ENCODE measurements around the gene TRIM27.

Gene TRIM27

GRCh38 chr6:28864326-28864923 is 59.4 kb downstream of the TRIM27 start:
- peak; percentile 52 for TF ChIP-seq CTCF (IDR thresholded peaks at IDR 0.05; ENCODE audit: low read depth, low read length, missing control alignments)
- H3K36me3 ChIP-seq (replicated peaks), result no peaks in the 10 kb centered on the region
- H3K4me3 ChIP-seq (ENCODE audit: low read depth, low read length), result peak overlapping the region; percentile 84
- peak overlapping the region; percentile 35 for H3K27ac ChIP-seq
- peak; percentile 45 for DNase-seq
- no peaks in the 10 kb centered on the region for H3K27me3 ChIP-seq (replicated peaks)
- in situ Hi-C loops (cut with HindIII; ENCODE audit: low pct_ligation_motif_present, low sequenced_read_pairs), result no loop called here

DNA sequence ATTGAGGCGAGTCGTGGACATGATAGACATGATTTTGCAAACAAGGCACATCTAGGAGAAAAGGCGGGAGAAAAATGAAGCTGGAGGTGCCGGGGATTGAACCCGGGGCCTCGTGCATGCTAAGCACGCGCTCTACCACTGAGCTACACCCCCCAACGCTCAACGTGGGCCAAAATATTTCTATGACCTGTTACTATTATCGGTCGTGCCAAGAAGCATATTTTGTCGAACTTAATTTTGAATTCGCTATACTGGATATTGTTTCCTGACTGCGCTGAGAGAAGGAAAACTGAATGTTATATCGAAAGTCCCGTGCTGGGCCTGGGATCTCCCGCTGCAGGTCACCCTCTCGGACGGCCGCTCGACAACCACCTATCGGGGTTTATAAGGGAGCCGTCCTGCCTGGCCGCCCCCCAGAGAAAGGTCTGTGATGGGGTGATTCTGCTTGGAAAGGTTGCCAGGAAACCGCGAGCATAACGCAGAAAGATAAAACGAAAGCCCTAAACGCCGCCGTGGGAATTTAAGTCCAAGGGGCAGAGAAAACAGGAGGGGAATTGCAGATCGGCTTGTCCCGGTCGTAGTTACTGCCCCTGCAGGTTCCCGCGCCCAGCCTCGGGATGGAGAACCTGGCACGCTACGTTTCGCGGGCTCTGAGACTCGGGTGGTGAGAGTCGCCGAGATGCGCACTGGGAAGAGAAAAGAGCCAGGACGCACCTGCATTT is 60.0 kb downstream of the TRIM27 start:
- H3K36me3 ChIP-seq (replicated peaks), result no peaks in the 10 kb centered on the region
- peak overlapping the region; percentile 35 for H3K27ac ChIP-seq
- no peaks in the 10 kb centered on the region for H3K27me3 ChIP-seq (replicated peaks)
- TF ChIP-seq CTCF (IDR thresholded peaks at IDR 0.05; ENCODE audit: low read depth, low read length, missing control alignments), result no peak
- H3K4me3 ChIP-seq (ENCODE audit: low read depth, low read length), result peak overlapping the region; percentile 84
- in situ Hi-C loops (cut with HindIII; ENCODE audit: low pct_ligation_motif_present, low sequenced_read_pairs), result no loop called here
- peak; percentile 85 for DNase-seq

DNA sequence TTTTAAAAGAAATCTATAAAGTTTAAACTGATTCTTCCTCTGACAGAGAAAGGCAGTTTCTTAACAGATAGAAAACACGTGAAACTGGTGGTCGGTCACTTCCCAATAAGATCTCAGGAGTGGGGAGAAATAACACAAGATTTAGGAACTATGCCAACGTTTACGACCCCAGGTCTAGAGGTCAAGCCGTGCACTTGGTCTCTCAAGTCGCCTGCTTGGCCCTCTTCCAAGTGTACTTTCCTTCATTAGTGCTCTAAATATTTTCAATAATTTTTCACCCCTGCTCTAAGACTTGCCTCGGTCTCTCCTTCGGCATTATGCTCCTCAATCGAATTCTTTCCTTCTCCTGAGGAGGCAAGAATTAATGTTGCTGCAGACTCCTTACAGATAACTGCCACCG is 61.7 kb downstream of the TRIM27 start:
- Histone ChIP-seq H3K36me3 (replicated peaks) (no peaks in the 10 kb centered on the region), H3K27me3 (replicated peaks) (no peaks in the 10 kb centered on the region), H3K4me3 (ENCODE audit: low read depth, low read length) (no peak overlapping the region), H3K27ac (no peak overlapping the region)
- no peak for DNase-seq
- in situ Hi-C loops (cut with HindIII; ENCODE audit: low pct_ligation_motif_present, low sequenced_read_pairs), result no loop called here
- no peak for TF ChIP-seq CTCF (IDR thresholded peaks at IDR 0.05; ENCODE audit: low read depth, low read length, missing control alignments)

- Histone ChIP-seq H3K27ac (no peak overlapping the region), H3K36me3 (replicated peaks) (no peaks in the 10 kb centered on the region), H3K4me3 (ENCODE audit: low read depth, low read length) (no peak overlapping the region), H3K27me3 (replicated peaks) (no peaks in the 10 kb centered on the region)
- TF ChIP-seq CTCF (IDR thresholded peaks at IDR 0.05; ENCODE audit: low read depth, low read length, missing control alignments), result no peak
- no peak for DNase-seq
- in situ Hi-C loops (cut with HindIII; ENCODE audit: low pct_ligation_motif_present, low sequenced_read_pairs), result no loop called here
Observed at GRCh38 chr6:28861339-28861738, 62.4 kb downstream of the TRIM27 start.

DNA sequence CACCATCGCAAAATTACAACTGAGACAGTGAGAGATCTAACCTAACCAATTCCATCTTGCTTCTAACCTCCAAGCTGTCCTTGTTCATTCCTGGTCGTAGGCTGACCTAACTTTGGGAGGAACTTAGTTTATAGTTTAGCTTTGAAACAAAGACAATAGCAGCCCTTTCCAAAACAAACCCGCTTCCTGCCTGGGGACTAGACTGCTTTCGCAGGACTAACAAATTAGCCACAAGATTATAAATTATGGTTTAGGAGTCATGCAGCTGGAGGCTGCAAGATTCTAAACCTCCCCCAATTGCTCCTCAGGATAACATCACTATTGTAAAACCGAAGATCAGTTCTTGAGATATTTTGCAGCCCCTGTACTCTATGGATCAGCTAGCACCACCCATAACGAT is 63.2 kb downstream of the TRIM27 start:
- no peak for DNase-seq
- H3K27ac ChIP-seq, result no peak overlapping the region
- no peak for TF ChIP-seq CTCF (IDR thresholded peaks at IDR 0.05; ENCODE audit: low read depth, low read length, missing control alignments)
- in situ Hi-C loops (cut with HindIII; ENCODE audit: low pct_ligation_motif_present, low sequenced_read_pairs), result no loop called here
- H3K4me3 ChIP-seq (ENCODE audit: low read depth, low read length), result no peak overlapping the region
- H3K27me3 ChIP-seq (replicated peaks), result no peaks in the 10 kb centered on the region
- H3K36me3 ChIP-seq (replicated peaks), result no peaks in the 10 kb centered on the region
